ENCODE measurements around the gene LLGL1. TPM values are rescaled to one million over a fixed set of nuclear protein-coding genes. Genes with fewer than 3 reads are reported as not detected.
A peak's percentile ranks its signal among the peaks of the same experiment; 100 is the strongest.

The LLGL1 gene
- total RNA-seq, 1 experiment from 2014 or later = 47.4 TPM

DNA sequence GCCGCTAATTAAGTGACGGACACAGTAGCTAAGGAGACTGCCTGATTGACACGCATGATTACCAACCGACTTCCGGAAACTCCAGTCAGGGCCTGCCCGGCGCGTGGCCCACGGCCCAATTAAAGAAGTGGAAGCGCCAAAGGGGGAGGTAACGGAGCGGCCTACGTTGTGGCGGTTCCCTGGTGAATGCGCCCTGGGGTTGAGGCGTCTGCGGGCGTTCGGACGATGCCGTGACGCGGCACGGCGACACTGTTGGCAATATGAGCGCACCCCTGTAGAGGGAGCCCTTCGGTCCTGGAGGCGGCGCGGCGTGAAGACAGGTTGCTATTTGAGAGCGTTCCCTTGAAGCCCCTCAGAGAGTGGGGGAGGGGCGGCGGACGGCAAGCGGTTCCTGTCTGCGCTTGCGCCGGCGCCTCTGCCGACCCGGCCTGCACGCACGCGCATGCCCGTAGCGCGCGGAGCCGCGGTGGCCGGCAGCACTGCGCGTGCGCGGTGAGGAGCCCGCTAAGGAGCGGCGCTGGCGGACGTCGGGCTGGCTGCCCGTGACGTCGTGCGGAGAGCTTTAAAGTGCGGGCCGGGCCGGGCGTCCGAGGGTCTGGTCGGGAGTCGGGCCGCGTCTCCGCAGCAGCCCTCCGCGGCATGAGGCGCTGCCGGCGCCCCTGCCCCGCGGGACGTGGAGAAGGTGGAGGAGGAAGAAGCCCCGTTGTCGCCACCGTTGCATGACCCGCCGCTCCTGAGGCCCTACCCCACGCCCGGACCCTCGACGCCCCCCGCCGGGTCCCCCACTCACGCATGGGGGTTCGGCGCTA, 41.9 kb upstream of the LLGL1 start, which contains the start of gene ALKBH5:
Gene ALKBH5, plus strand, starts transcription at position 495 of the 809 bp plus-strand sequence. CDS start 416 bp downstream, outside the sequence.
- peaks cover 51% of the 10 kb centered on the region for H3K79me2 ChIP-seq (ENCODE audit: low read length)
- intact Hi-C loops (cut with micrococcal nuclease) = loop anchor here (1.0 kb wide), 1 partner anchor 42 kb away; no protein-coding TSS in a partner anchor
- peaks cover 43% of the 10 kb centered on the region for H3K4me1 ChIP-seq (ENCODE audit: insufficient read depth, low read length)
- no peaks in the 10 kb centered on the region for H3K9me3 ChIP-seq (ENCODE audit: low read length)
- H3K27ac ChIP-seq (ENCODE audit: low read length) = peak within 1 kb of the TSS; percentile 92
- CTCF ChIA-PET = no interaction called here
- H3K9ac ChIP-seq (ENCODE audit: low read length) = peak within 1 kb of the TSS; percentile 95
- H3K27me3 ChIP-seq (ENCODE audit: low read length) = no peaks in the 10 kb centered on the region
- TSS peak; percentile 5 for BruUV-seq (replicated peaks)
- no peak for TF ChIP-seq EZH2phosphoT487 (IDR thresholded peaks at IDR 0.05; ENCODE audit: borderline replicate concordance, low read length)
- no peak for TF ChIP-seq EZH2 (IDR thresholded peaks at IDR 0.05; ENCODE audit: low read length, unreplicated experiment)
- peak; percentile 42; the same call in 1 of the 2 replicates for TF ChIP-seq CTCF (conservative IDR thresholded peaks at IDR 0.05; ENCODE audit: low read depth, low read length)
- POLR2A ChIA-PET (ENCODE audit: unreplicated experiment) = no interaction called here
- peaks cover 43% of the 10 kb centered on the region for H4K20me1 ChIP-seq (ENCODE audit: low read length)
- no peaks in the 10 kb centered on the region for H3K9me2 ChIP-seq (replicated peaks; ENCODE audit: low read length)
- H3K4me3 ChIP-seq (ENCODE audit: low read length) = peak within 1 kb of the TSS; percentile 95
- peak within 1 kb of the TSS; percentile 95 for H2AFZ ChIP-seq (ENCODE audit: low read length)
- DNase-seq (peak; percentile 99), ATAC-seq (peak; percentile 81)
- peaks cover 6% of the 10 kb centered on the region; the same call in 1 of the 2 replicates for H3K36me3 ChIP-seq (ENCODE audit: low read depth, low read length)
- no peaks in the 10 kb centered on the region for H3F3A ChIP-seq (ENCODE audit: low read length, unreplicated experiment)
- peak within 1 kb of the TSS; percentile 94 for H3K4me2 ChIP-seq (ENCODE audit: low read length)

- peak; percentile 20 for DNase-seq
- peaks cover 46% of the 10 kb centered on the region for H3K4me1 ChIP-seq (ENCODE audit: insufficient read depth, low read length)
- H2AFZ ChIP-seq (ENCODE audit: low read length) = peak overlapping the region; percentile 52
- peak overlapping the region; percentile 92 for H3K27ac ChIP-seq (ENCODE audit: low read length)
- intact Hi-C loops (cut with micrococcal nuclease) = no loop called here
- H3K9me2 ChIP-seq (replicated peaks; ENCODE audit: low read length) = no peaks in the 10 kb centered on the region
- H3K9me3 ChIP-seq (ENCODE audit: low read length) = no peaks in the 10 kb centered on the region
- peaks cover 47% of the 10 kb centered on the region for H4K20me1 ChIP-seq (ENCODE audit: low read length)
- peaks cover 9% of the 10 kb centered on the region; the same call in 1 of the 2 replicates for H3K36me3 ChIP-seq (ENCODE audit: low read depth, low read length)
- peaks cover 60% of the 10 kb centered on the region for H3K79me2 ChIP-seq (ENCODE audit: low read length)
- H3K4me3 ChIP-seq (ENCODE audit: low read length) = peak overlapping the region; percentile 95
- POLR2A ChIA-PET (ENCODE audit: unreplicated experiment) = no interaction called here
- H3K27me3 ChIP-seq (ENCODE audit: low read length) = no peaks in the 10 kb centered on the region
- no peak for ATAC-seq
- no peaks in the 10 kb centered on the region for H3F3A ChIP-seq (ENCODE audit: low read length, unreplicated experiment)
- peak overlapping the region; percentile 95 for H3K9ac ChIP-seq (ENCODE audit: low read length)
- no TSS peak for BruUV-seq (replicated peaks)
- CTCF ChIA-PET = no interaction called here
- peak overlapping the region; percentile 94 for H3K4me2 ChIP-seq (ENCODE audit: low read length)
- no peak for TF ChIP-seq EZH2phosphoT487 (IDR thresholded peaks at IDR 0.05; ENCODE audit: borderline replicate concordance, low read length)
- no peak for TF ChIP-seq CTCF (conservative IDR thresholded peaks at IDR 0.05; ENCODE audit: low read depth, low read length)
These were observed 41.0 kb upstream of the LLGL1 start for GRCh38 chr17:18184143-18185031.
